Fibroblast of lung (primary cell): ENCODE data around the gene GPR152. TPM values are rescaled to one million over a fixed set of nuclear protein-coding genes. Genes with fewer than 3 reads are reported as not detected.
"Not testable (repeated sequence)": the region's sequence is repeated elsewhere in the genome, so short reads cannot be mapped to it uniquely, and the experiment has no call there.

Experiments used
- DNase-seq, 2 donors: peaks; one replicate each; pipeline versions ENCODE4 v3.0.0 to v3.0.0-alpha.2; 2010; ENCODE audit warnings: low read depth in 2 of 2
- H2AFZ ChIP-seq: 2 replicates; pipeline ENCODE4 v1.5.1; 2012; ENCODE audit warnings: low read length, control low read depth, inconsistent platforms
- H3K27ac ChIP-seq: 2 replicates; pipeline ENCODE4 v1.5.1; 2011; ENCODE audit warnings: low read length, control low read depth; ENCODE audit not compliant: insufficient read depth
- H3K27me3 ChIP-seq: 2 replicates; pipeline ENCODE4 v1.5.1; 2011; ENCODE audit warnings: mild to moderate bottlenecking, low read length; ENCODE audit not compliant: control insufficient read depth, insufficient read depth
- H3K36me3 ChIP-seq: 2 replicates; pipeline ENCODE4 v1.5.1; 2011; ENCODE audit warnings: low read length; ENCODE audit not compliant: control insufficient read depth, insufficient read depth
- H3K4me1 ChIP-seq: 2 replicates; pipeline ENCODE4 v1.5.1; 2011; ENCODE audit warnings: low read length; ENCODE audit not compliant: control insufficient read depth, insufficient read depth; ENCODE audit errors: extremely low read depth
- H3K4me2 ChIP-seq: 2 replicates; pipeline ENCODE4 v1.5.1; 2011; ENCODE audit warnings: low read length, control low read depth; ENCODE audit not compliant: insufficient read depth; ENCODE audit errors: extremely low read depth
- H3K4me3 ChIP-seq, 4 experiments: fragments of 200-600 bp in 1 of 4; sonication (generic) in 1 of 4; replicated peaks in 1 of 4; 2 replicates each; pipeline ENCODE4 v1.5.1; 2011 to 2016; ENCODE audit warnings: low read length in 4 of 4, low read depth in 3 of 4, mild to moderate bottlenecking in 3 of 4, control low read depth in 2 of 4, inconsistent platforms in 1 of 4, mixed read lengths in 1 of 4; ENCODE audit not compliant: insufficient read depth in 1 of 4; ENCODE audit errors: control extremely low read depth in 1 of 4
- H3K79me2 ChIP-seq: 2 replicates; pipeline ENCODE4 v1.5.1; 2012; ENCODE audit warnings: mild to moderate bottlenecking, low read length, inconsistent platforms; ENCODE audit not compliant: control insufficient read depth, insufficient read depth
- H3K9ac ChIP-seq: 2 replicates; pipeline ENCODE4 v1.5.1; 2011; ENCODE audit warnings: mild to moderate bottlenecking, low read length, control low read depth; ENCODE audit not compliant: insufficient read depth
- H3K9me3 ChIP-seq: 2 replicates; pipeline ENCODE4 v1.5.1; 2012; ENCODE audit warnings: low read depth, low read length; ENCODE audit not compliant: control insufficient read depth, insufficient read depth
- H4K20me1 ChIP-seq: 2 replicates; pipeline ENCODE4 v1.5.1; 2011; ENCODE audit warnings: low read length; ENCODE audit not compliant: control insufficient read depth, insufficient read depth; ENCODE audit errors: extremely low read depth
- CTCF ChIP-seq, 2 donors: IDR thresholded peaks in 1 of 2; conservative IDR thresholded peaks in 1 of 2; 1 replicate in 1 of 2; 2 replicates in 1 of 2; pipeline ENCODE4 v1.5.1; 2011 to 2012; ENCODE audit warnings: low read length in 2 of 2, control low read depth in 1 of 2, inconsistent platforms in 1 of 2, low read depth in 1 of 2, mild to moderate bottlenecking in 1 of 2
- EZH2 ChIP-seq: IDR thresholded peaks from 2 replicates; pipeline ENCODE4 v1.5.1; 2012; ENCODE audit warnings: low read length, control low read depth, mild to moderate bottlenecking; ENCODE audit errors: missing control alignments
- polyA plus RNA-seq, 2 donors: library from polyadenylated mRNA; depleted of rRNA in 1 of 2; stranded (reverse) in 1 of 2; unstranded in 1 of 2; fragments of >200 nt; gene quantifications; 2 replicates each; pipeline ENCODE4 v1.2.1, GENCODE V29; 2011 to 2012; ENCODE audit warnings: missing spikeins in 1 of 2
- total RNA-seq: library from RNA; depleted of rRNA; stranded (reverse); fragments of >200 nt; gene quantifications from 2 replicates; pipeline ENCODE4 v1.2.1, GENCODE V29; 2014

The GPR152 gene
- total and polyA plus RNA-seq, 2 donors (not counting 1 experiment from before 2014, with no cell fraction given): not detected

- no peak for TF ChIP-seq EZH2
- TF ChIP-seq CTCF (conservative IDR thresholded peaks at IDR 0.05 in 1 of 2, IDR thresholded peaks at IDR 0.05 in 1 of 2; ENCODE audit: low read depth in 1 of 2, low read length in 2 of 2): no peak
- Histone ChIP-seq H2AFZ (peak within 1 kb of the TSS; percentile 68), H3K4me1 (peaks cover 2% of the 10 kb centered on the region)
These were observed 24.2 kb downstream of the GPR152 start, which contains the start of gene RPS6KB2 for GRCh38 chr11:67428052-67429001. Gene RPS6KB2, plus strand, starts transcription at chr11:67428494. Its CDS starts 52 bp downstream, at chr11:67428546.

GRCh38 chr11:67427364-67427859 is 25.1 kb downstream of the GPR152 start:
- H3K79me2 ChIP-seq, H3K27me3 ChIP-seq, H3K4me1 ChIP-seq, H3K36me3 ChIP-seq, DNase-seq, H3K9me3 ChIP-seq, H4K20me1 ChIP-seq: not testable (repeated sequence)
- H3K4me2 ChIP-seq: peak overlapping the region; percentile 49
- peak overlapping the region; percentile 51 for H3K9ac ChIP-seq
- H3K4me3 ChIP-seq: peak overlapping the region; percentile 62 to 93 (median 87)
- peak overlapping the region; percentile 65 for H2AFZ ChIP-seq
- H3K27ac ChIP-seq: peak overlapping the region; percentile 62

More at GRCh38 chr11:67428052-67429001, 24.2 kb downstream of the GPR152 start, which contains the start of gene RPS6KB2:
- H3K9ac ChIP-seq: peak within 1 kb of the TSS; percentile 90
- H3K9me3 ChIP-seq: no peaks in the 10 kb centered on the region
- peaks cover 10% of the 10 kb centered on the region for H3K79me2 ChIP-seq
- no peaks in the 10 kb centered on the region for H3K27me3 ChIP-seq
- peak within 1 kb of the TSS; percentile 93 for H3K4me2 ChIP-seq
- peaks cover 13% of the 10 kb centered on the region for H3K36me3 ChIP-seq
- H4K20me1 ChIP-seq: no peaks in the 10 kb centered on the region
- peak within 1 kb of the TSS; percentile 62 to 93 (median 87) for H3K4me3 ChIP-seq
- H3K27ac ChIP-seq: peak within 1 kb of the TSS; percentile 62
- peak; percentile 94 to 98 for DNase-seq

- no peak for DNase-seq
- no peaks in the 10 kb centered on the region for H3K36me3 ChIP-seq
- H3K27me3 ChIP-seq: no peaks in the 10 kb centered on the region
- H4K20me1 ChIP-seq: no peaks in the 10 kb centered on the region
- TF ChIP-seq EZH2: no peak
- no peak for TF ChIP-seq CTCF (conservative IDR thresholded peaks at IDR 0.05 in 1 of 2, IDR thresholded peaks at IDR 0.05 in 1 of 2; ENCODE audit: low read depth in 1 of 2, low read length in 2 of 2)
- H3K79me2 ChIP-seq: peaks cover 5% of the 10 kb centered on the region
- no peak overlapping the region for H3K9ac ChIP-seq
- H3K27ac ChIP-seq: no peak overlapping the region
- no peak overlapping the region for H2AFZ ChIP-seq
- H3K4me1 ChIP-seq: peaks cover 5% of the 10 kb centered on the region
- no peak overlapping the region for H3K4me3 ChIP-seq
- H3K9me3 ChIP-seq: no peaks in the 10 kb centered on the region
- H3K4me2 ChIP-seq: no peak overlapping the region
These were observed 28.5 kb downstream of the GPR152 start for GRCh38 chr11:67423891-67424613.
